Ureter (tissue), 1 donor: ENCODE data around the gene TMEM114. TPM values are rescaled to one million over a fixed set of nuclear protein-coding genes. Genes with fewer than 3 reads are reported as not detected.

Experiments
- DNase-seq: peaks from one replicate; pipeline ENCODE4 v3.0.0-alpha.2; 2020; ENCODE audit warnings: low spot score
- total RNA-seq: library from RNA; stranded (reverse); gene quantifications from one replicate; pipeline ENCODE4 v1.2.4, GENCODE V29; 2023
- donor health status: DM: yes; HTN: yes; CAD: no.

TMEM114 gene
- total RNA-seq, 1 donor from 2014 or later = not detected

DNA sequence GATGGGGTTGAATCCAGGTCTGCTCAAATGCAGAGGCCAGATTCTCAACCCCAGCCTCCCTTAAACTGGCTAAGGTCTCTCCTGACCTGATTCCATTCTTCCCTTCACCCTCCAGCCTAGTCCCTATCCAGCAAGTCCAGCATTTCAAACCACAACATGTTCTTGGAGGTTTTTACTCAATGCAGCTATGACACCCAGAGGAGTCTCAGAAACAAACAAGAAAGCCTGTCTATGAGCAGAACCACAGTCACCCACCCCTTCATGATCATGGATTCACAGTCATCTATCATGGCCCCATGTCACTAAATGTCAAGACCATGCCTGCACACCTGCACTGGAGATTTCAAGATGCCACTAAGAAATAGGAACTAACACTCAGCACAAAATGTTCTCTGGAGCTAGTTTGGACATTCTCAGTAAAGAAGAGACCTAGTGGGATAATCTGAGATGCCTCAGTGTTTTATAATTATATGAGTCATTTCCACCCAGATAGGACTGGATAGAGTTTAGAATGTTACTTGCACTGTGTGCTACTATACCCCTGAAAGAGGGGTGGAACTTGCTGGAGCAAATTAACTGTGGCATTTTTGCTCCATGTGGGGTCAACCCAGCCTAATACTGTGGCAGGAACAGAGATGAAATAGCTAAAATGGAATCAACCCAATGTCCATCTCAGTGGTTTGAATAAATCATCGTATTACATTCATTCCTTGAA, 21.7 kb upstream of the TMEM114 start:
- DNase-seq = no peak

DNA sequence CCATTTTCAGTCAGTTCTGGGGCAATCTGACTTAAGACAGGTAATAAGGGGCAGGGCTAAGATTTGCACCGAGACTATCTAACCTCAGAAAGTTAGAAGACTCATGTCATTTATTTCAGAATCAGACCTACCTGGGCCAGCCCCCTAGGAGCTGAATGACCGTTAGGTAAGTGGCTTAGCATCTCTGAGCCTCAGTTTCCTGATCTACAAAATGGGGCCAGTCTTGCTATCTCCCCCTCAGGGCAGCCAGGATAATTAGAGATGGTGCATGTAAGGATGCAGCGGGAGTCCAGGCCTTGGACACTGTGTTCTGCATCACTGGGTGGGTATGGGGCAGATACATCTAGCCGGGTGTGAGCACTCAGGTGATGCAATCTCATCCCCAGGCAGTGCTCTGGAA, 20.8 kb upstream of the TMEM114 start:
- no peak for DNase-seq

DNA sequence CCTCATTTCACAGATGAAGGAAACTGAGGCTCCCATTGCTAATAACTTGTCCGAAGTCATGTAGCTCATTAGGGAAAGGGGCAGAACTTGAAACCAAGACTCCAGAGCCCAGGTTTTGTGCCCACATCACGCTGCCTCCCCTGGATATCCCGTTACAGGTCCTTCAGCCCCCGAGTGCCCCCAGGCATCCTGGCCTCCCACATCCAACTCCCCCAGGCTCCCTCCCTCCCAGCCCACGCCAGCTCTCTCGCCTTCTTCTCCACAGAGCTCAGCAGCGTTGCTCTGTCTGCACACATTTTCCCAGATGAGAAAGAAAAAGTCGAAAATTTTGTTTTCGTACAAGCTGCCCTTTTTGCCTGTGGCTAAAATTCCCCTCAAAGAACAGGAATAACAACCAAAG, 16.9 kb upstream of the TMEM114 start:
- no peak for DNase-seq

GRCh38 chr16:8605554-8605953, 15.2 kb upstream of the TMEM114 start:
- no peak for DNase-seq

GRCh38 chr16:8600144-8600775, 9.9 kb upstream of the TMEM114 start:
- no peak for DNase-seq

GRCh38 chr16:8596581-8596980, 6.3 kb upstream of the TMEM114 start:
- DNase-seq = no peak

- DNase-seq = no peak
Measured at GRCh38 chr16:8595783-8596182, 5.5 kb upstream of the TMEM114 start.

- DNase-seq = no peak
Measured at GRCh38 chr16:8594149-8594666, 3.9 kb upstream of the TMEM114 start.

DNA sequence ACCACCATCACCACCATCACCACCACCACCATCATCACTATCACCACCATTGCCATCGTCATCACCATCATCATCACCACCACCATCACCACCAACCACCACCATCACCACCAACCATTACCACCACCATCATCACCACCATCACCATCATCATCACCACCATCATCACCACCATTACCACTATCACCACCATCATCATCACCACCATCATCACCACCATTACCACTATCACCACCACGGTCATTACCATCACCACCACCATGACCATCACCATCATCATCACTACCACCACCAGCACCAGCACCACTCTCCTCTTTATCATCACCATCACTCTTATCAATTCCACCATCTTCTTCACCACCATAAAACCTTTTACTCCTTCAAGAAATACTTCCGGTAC, 1.1 kb upstream of the TMEM114 start:
- DNase-seq = no peak

DNA sequence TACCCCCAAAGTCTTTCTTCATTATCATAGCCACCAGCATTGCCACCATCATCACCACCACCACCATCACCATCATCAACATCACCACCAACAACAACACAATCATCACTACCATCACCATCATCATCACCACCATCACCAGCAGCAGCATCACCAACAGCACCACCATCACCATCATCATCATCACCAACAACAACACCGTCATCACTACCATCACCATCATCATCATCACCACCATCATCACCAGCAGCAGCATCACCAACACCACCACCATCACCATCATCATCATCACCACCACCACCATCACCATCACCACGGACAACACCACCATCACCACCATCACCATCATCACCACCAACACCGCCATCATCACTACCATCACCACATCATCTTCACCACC, 500 bp upstream of the TMEM114 start:
- no peak for DNase-seq

- no peak for DNase-seq
Measured at GRCh38 chr16:8589057-8589899, 1.0 kb downstream of the TMEM114 start.

GRCh38 chr16:8588682-8589056, 1.6 kb downstream of the TMEM114 start:
- DNase-seq = no peak

GRCh38 chr16:8587065-8587464, 3.2 kb downstream of the TMEM114 start:
- DNase-seq = no peak

DNA sequence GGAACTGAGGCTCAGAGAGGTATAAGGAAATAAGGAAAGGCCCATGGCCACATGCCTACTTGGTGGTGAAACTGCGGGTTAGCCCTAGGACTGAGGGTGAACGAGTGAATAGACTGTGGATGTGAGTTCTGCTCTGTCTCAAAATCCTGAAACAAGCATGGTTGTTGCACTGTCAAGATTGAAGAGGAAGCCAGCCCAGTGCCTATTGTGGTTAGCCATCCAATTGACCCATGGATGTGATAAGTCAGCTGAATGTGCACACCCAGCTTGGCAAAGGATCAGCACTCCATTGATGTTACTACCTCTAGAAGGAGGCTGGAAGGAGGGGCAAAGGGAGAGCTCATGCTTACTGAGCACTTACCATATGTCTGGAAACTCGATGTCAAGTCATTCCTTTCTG, 4.5 kb downstream of the TMEM114 start:
- no peak for DNase-seq

- DNase-seq = no peak
Measured at GRCh38 chr16:8585041-8585440, 5.3 kb downstream of the TMEM114 start.

GRCh38 chr16:8583732-8584131, 6.6 kb downstream of the TMEM114 start:
- no peak for DNase-seq

DNA sequence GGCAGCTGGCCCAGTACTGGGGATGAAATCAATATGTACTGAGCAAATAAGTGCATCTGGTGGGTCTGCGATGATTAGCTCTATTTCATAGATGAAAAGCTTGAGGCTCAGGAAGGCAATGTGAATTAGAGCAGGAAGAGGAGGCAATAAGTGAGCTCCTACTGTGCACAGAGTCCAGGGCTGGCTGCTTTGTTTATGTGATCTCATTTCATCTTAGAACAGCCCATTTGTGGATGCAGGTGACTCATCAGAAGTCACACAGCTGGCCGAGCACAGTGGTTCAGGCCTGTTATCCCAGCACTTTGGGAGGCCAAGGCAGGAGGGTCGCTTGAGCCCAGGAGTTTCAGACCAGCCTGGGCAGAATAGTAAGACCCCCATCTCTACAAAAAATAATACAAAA, 7.1 kb downstream of the TMEM114 start:
- DNase-seq = no peak

DNA sequence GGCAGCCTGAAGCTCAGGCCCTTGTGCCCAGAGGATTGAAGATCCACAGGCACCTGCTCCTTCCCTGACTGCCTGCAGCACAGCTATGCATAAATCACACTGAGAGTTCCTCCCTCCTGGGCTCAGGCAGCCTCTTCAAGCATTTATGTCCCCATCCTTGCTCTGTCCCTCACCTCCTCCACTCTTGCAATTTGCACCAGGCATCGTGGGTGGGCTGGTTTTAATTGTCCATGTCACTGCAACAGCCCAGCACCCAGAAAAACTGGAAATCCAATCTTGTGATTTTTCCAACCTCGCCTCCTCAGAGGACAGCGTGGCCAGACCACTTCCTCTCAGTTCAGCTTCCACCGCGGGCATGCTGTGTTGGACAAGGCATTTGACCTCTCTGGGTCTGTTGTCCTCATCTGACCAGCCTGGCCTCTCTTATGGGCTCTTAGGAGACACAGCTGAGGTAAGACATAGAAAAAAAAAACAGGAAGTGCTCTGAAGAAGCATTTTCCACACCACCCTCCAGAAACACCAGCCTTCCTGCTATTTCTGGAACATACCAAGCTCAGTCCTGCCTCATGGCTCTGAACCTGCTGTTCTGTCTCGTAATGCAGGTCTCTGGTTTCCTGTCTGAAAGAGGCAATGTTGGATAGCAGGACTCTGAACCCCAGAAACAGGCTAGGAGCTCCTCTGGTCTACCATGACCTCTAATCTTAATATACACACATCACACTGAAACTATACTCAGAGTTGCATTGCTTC, 8.3 kb downstream of the TMEM114 start:
- DNase-seq = no peak

DNA sequence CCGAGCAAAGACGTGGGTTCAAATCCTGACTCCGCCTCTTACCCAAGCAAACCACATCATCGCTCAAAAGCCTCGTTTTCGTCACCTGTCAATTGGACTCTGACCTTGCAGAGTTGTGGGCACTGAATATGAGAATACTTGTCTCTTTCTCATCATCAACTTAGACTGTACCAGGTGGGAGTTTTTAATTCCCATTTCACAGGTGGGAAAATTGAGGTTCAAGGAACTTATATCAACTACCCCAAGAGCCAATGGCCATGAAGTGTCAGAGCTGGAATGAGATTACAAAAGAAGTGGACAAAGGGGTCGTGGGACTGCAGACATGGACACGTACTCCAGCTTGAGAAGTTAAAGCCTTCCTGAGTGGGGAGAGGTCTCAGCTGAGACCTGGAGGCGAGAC, 10.8 kb downstream of the TMEM114 start:
- no peak for DNase-seq

- DNase-seq = no peak
Measured at GRCh38 chr16:8577678-8578304, 12.5 kb downstream of the TMEM114 start.
